Muscle layer of colon (tissue), 2 donors: ENCODE data around the gene SYT1.
"Not testable (repeated sequence)": the region's sequence is repeated elsewhere in the genome, so short reads cannot be mapped to it uniquely, and the experiment has no call there.

ENCODE experiments used
- H3K27ac ChIP-seq: one replicate; pipeline ENCODE4 v1.7.0; 2013; ENCODE audit warnings: low read depth, mild to moderate bottlenecking, low read length, moderate library complexity
- H3K27me3 ChIP-seq, 2 donors: one replicate each; pipeline ENCODE4 v1.7.0; 2013; ENCODE audit warnings: low read length in 2 of 2, mild to moderate bottlenecking in 2 of 2; ENCODE audit not compliant: insufficient read depth in 2 of 2, control insufficient read depth in 1 of 2
- H3K36me3 ChIP-seq: one replicate; pipeline ENCODE4 v1.7.0; 2013; ENCODE audit warnings: mild to moderate bottlenecking, low read length; ENCODE audit not compliant: insufficient read depth
- H3K4me1 ChIP-seq: one replicate; pipeline ENCODE4 v1.7.0; 2013; ENCODE audit warnings: mild to moderate bottlenecking, low read length; ENCODE audit not compliant: insufficient read depth
- H3K4me3 ChIP-seq, 2 donors: one replicate each; pipeline ENCODE4 v1.7.0; 2013; ENCODE audit warnings: low read length in 2 of 2, low read depth in 1 of 2, mild to moderate bottlenecking in 1 of 2, moderate library complexity in 1 of 2
- H3K9ac ChIP-seq: one replicate; pipeline ENCODE4 v1.7.0; 2013; ENCODE audit warnings: low read length
- H3K9me3 ChIP-seq: one replicate; pipeline ENCODE4 v1.7.0; 2013; ENCODE audit warnings: mild to moderate bottlenecking, low read length
- donor health status: abdominal sarcoma.
- donor health status: Adenocarcinoma of cecum.

Gene SYT1

GRCh38 chr12:79023784-79024183 is 159.2 kb downstream of the SYT1 start:
- Histone ChIP-seq H3K4me3 (no peak overlapping the region), H3K27ac (no peak overlapping the region), H3K9me3 (no peaks in the 10 kb centered on the region), H3K9ac (no peak overlapping the region), H3K27me3 (no peaks in the 10 kb centered on the region), H3K4me1 (no peaks in the 10 kb centered on the region), H3K36me3 (no peaks in the 10 kb centered on the region)

- Histone ChIP-seq H3K9ac (no peak overlapping the region), H3K9me3 (no peaks in the 10 kb centered on the region), H3K4me1 (no peaks in the 10 kb centered on the region), H3K36me3 (no peaks in the 10 kb centered on the region), H3K4me3 (no peak overlapping the region), H3K27ac (no peak overlapping the region), H3K27me3 (no peaks in the 10 kb centered on the region)
These were observed 169.2 kb downstream of the SYT1 start for GRCh38 chr12:79033788-79034187.

- H3K4me3 ChIP-seq, H3K9ac ChIP-seq, H3K4me1 ChIP-seq, H3K27ac ChIP-seq, H3K36me3 ChIP-seq, H3K27me3 ChIP-seq, H3K9me3 ChIP-seq: not testable (repeated sequence)
These were observed 180.2 kb downstream of the SYT1 start for GRCh38 chr12:79044748-79045147.

- H3K27me3 ChIP-seq, H3K27ac ChIP-seq, H3K4me3 ChIP-seq, H3K4me1 ChIP-seq, H3K36me3 ChIP-seq, H3K9ac ChIP-seq, H3K9me3 ChIP-seq: not testable (repeated sequence)
These were observed 180.7 kb downstream of the SYT1 start for GRCh38 chr12:79045149-79045703.

GRCh38 chr12:79046021-79046420 is 181.4 kb downstream of the SYT1 start:
- no peaks in the 10 kb centered on the region for H3K4me1 ChIP-seq
- no peaks in the 10 kb centered on the region for H3K9me3 ChIP-seq
- no peak overlapping the region for H3K4me3 ChIP-seq
- no peaks in the 10 kb centered on the region for H3K27me3 ChIP-seq
- H3K27ac ChIP-seq, result no peak overlapping the region
- H3K36me3 ChIP-seq, result no peaks in the 10 kb centered on the region
- H3K9ac ChIP-seq, result no peak overlapping the region

GRCh38 chr12:79048962-79049361 is 184.4 kb downstream of the SYT1 start:
- no peak overlapping the region for H3K4me3 ChIP-seq
- no peaks in the 10 kb centered on the region for H3K4me1 ChIP-seq
- no peaks in the 10 kb centered on the region for H3K36me3 ChIP-seq
- no peak overlapping the region for H3K9ac ChIP-seq
- H3K27me3 ChIP-seq, result no peaks in the 10 kb centered on the region
- H3K9me3 ChIP-seq, result no peaks in the 10 kb centered on the region
- H3K27ac ChIP-seq, result no peak overlapping the region

GRCh38 chr12:79053394-79053793 is 188.8 kb downstream of the SYT1 start:
- Histone ChIP-seq H3K4me3 (no peak overlapping the region), H3K9ac (no peak overlapping the region), H3K27me3 (no peaks in the 10 kb centered on the region)

GRCh38 chr12:79055926-79056674 is 191.5 kb downstream of the SYT1 start:
- no peaks in the 10 kb centered on the region for H3K4me1 ChIP-seq
- no peaks in the 10 kb centered on the region for H3K36me3 ChIP-seq
- H3K27ac ChIP-seq, result no peak overlapping the region
- H3K9me3 ChIP-seq, result no peaks in the 10 kb centered on the region
- H3K4me3 ChIP-seq, result no peak overlapping the region
- no peak overlapping the region for H3K9ac ChIP-seq
- H3K27me3 ChIP-seq, result no peaks in the 10 kb centered on the region

More at GRCh38 chr12:79053394-79053793, 188.8 kb downstream of the SYT1 start:
- Histone ChIP-seq H3K4me1 (no peaks in the 10 kb centered on the region), H3K27ac (no peak overlapping the region), H3K36me3 (no peaks in the 10 kb centered on the region), H3K9me3 (no peaks in the 10 kb centered on the region)

- H3K4me1 ChIP-seq, result no peaks in the 10 kb centered on the region
- H3K27me3 ChIP-seq, result no peaks in the 10 kb centered on the region
- no peak overlapping the region for H3K4me3 ChIP-seq
- H3K9ac ChIP-seq, result no peak overlapping the region
- H3K9me3 ChIP-seq, result no peaks in the 10 kb centered on the region
- H3K27ac ChIP-seq, result no peak overlapping the region
- H3K36me3 ChIP-seq, result no peaks in the 10 kb centered on the region
These were observed 192.2 kb downstream of the SYT1 start for GRCh38 chr12:79056775-79057174.

GRCh38 chr12:79057540-79057939 is 193.0 kb downstream of the SYT1 start:
- H3K4me3 ChIP-seq, result no peak overlapping the region
- H3K27me3 ChIP-seq, result no peaks in the 10 kb centered on the region
- H3K27ac ChIP-seq, result no peak overlapping the region
- H3K36me3 ChIP-seq, result no peaks in the 10 kb centered on the region
- no peaks in the 10 kb centered on the region for H3K9me3 ChIP-seq
- no peaks in the 10 kb centered on the region for H3K4me1 ChIP-seq
- no peak overlapping the region for H3K9ac ChIP-seq

- no peaks in the 10 kb centered on the region for H3K4me1 ChIP-seq
- H3K36me3 ChIP-seq, result no peaks in the 10 kb centered on the region
- H3K9me3 ChIP-seq, result no peaks in the 10 kb centered on the region
- no peak overlapping the region for H3K4me3 ChIP-seq
- no peak overlapping the region for H3K9ac ChIP-seq
- H3K27me3 ChIP-seq, result no peaks in the 10 kb centered on the region
- H3K27ac ChIP-seq, result no peak overlapping the region
These were observed 193.8 kb downstream of the SYT1 start for GRCh38 chr12:79058342-79058741.

- no peaks in the 10 kb centered on the region for H3K4me1 ChIP-seq
- no peaks in the 10 kb centered on the region for H3K9me3 ChIP-seq
- H3K36me3 ChIP-seq, result no peaks in the 10 kb centered on the region
- H3K27ac ChIP-seq, result no peak overlapping the region
- H3K27me3 ChIP-seq, result no peaks in the 10 kb centered on the region
- no peak overlapping the region for H3K4me3 ChIP-seq
- no peak overlapping the region for H3K9ac ChIP-seq
These were observed 195.0 kb downstream of the SYT1 start for GRCh38 chr12:79059557-79059956.
